DND-41 (cell line): ENCODE results near the gene ADAM10.

Source experiments
- CTCF ChIP-seq: IDR thresholded peaks from 2 replicates; pipeline ENCODE4 v1.5.1; 2012; ENCODE audit warnings: borderline replicate concordance, low read length, moderate library complexity, mild to moderate bottlenecking; ENCODE audit not compliant: poor library complexity, severe bottlenecking; ENCODE audit errors: extremely low read depth
- EZH2 ChIP-seq: IDR thresholded peaks from 3 replicates; pipeline ENCODE4 v1.6.1; 2012; ENCODE audit warnings: borderline replicate concordance, low read depth, mild to moderate bottlenecking, moderate library complexity, low read length, inconsistent platforms; ENCODE audit not compliant: severe bottlenecking

- TF ChIP-seq EZH2 (no peak), CTCF (no peak)
These were observed 153.8 kb downstream of the ADAM10 start for GRCh38 chr15:58595516-58596263.
